Thyroid gland (tissue), 4 donors: ENCODE results near the gene SNCAIP.

Experiments
- POLR2A ChIP-seq, 2 donors: fragments of 450-650 bp; IDR thresholded peaks; one replicate each; pipeline ENCODE4 v1.6.1; 2017; ENCODE audit warnings: antibody characterized with exemption in 2 of 2, mild to moderate bottlenecking in 2 of 2, moderate library complexity in 1 of 2
- TF ChIP-seq, protein P1 (sequence below), 6 experiments: fragments of 200-600 bp in 3 of 6; fragments of 450-650 bp in 3 of 6; sonication (generic) in 3 of 6; IDR thresholded peaks; one replicate each; pipeline ENCODE4 v1.5.1; 2016 to 2019; ENCODE audit warnings: antibody characterized with exemption in 6 of 6, mild to moderate bottlenecking in 2 of 6, inconsistent platforms in 1 of 6, moderate library complexity in 1 of 6

DNA sequence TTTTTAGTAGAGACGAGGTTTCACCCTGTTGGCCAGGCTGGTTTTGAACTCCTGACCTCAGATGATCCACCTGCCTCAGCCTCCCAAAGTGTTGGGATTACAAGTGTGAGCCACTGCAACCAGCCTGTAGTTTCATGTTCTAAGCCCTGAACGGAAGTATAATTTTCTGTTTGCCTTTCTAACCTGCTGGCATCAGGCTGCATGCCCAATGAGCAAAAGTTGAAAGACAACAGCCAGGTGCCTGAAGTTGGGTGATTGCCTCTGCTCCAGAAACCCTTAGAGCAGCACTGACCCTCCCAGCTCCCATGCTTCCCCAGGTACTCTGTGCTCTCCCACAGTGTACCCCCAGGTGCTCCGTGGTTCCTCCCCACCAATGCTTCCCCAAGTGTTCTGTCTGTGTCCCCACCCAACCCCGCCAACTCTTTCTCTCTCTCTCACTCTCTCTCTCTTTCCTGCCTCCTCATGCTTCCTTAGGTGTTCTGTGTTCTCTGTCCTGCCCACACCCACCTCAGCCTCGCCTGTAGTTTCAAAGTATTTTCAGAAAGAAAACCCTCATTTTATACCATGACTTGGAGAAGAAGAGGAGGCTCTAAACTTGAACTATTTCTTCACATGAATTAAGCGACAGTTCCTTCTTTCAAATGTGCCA is 145.3 kb downstream of the SNCAIP start:
- TF ChIP-seq, protein P1, sequence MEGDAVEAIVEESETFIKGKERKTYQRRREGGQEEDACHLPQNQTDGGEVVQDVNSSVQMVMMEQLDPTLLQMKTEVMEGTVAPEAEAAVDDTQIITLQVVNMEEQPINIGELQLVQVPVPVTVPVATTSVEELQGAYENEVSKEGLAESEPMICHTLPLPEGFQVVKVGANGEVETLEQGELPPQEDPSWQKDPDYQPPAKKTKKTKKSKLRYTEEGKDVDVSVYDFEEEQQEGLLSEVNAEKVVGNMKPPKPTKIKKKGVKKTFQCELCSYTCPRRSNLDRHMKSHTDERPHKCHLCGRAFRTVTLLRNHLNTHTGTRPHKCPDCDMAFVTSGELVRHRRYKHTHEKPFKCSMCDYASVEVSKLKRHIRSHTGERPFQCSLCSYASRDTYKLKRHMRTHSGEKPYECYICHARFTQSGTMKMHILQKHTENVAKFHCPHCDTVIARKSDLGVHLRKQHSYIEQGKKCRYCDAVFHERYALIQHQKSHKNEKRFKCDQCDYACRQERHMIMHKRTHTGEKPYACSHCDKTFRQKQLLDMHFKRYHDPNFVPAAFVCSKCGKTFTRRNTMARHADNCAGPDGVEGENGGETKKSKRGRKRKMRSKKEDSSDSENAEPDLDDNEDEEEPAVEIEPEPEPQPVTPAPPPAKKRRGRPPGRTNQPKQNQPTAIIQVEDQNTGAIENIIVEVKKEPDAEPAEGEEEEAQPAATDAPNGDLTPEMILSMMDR (IDR thresholded peaks at IDR 0.05) = no peak
- TF ChIP-seq POLR2A (IDR thresholded peaks at IDR 0.05) = no peak
